NCI-H510A (cell line): ENCODE measurements around the gene PSME1.
A peak's percentile ranks its signal among the peaks of the same experiment; 100 is the strongest.

Experiments
- DNase-seq: peaks from one replicate; lab custom pipeline; 2025; lab: John Stamatoyannopoulos, UW

The PSME1 gene

GRCh38 chr14:24146978-24147760, 11.2 kb downstream of the PSME1 start, which contains the start of gene RNF31:
RNF31 (plus strand) TSS chr14:24147498; CDS start chr14:24147699, 201 bp downstream.
- peak; percentile 97 for DNase-seq

DNA sequence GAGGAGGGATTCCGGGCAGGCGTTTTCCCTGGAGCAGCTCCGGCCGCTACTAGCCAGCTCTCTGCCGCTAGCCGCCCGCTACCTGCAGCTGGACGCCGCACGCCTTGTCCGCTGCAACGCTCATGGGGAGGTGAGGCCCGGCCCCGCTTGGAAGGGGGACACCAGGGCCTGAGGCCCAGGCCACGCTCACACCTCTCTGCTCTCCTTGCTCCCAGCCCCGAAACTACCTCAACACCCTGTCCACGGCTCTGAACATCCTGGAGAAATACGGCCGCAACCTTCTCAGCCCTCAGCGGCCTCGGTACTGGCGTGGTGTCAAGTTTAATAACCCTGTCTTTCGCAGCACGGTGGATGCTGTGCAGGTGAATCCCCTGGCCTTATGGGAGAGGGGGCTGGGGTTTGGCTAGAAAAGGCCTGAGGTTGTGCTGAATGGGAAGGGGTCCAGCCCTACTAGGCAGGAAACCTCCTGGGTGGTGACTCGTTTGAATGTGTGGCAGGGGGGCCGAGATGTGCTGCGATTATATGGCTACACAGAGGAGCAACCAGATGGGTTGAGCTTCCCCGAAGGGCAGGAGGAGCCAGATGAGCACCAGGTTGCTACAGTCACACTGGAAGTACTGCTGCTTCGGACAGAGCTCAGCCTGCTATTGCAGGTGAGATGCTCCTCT, 11.9 kb downstream of the PSME1 start:
- DNase-seq: no peak

GRCh38 chr14:24149302-24149969, 13.4 kb downstream of the PSME1 start:
- DNase-seq: no peak

DNA sequence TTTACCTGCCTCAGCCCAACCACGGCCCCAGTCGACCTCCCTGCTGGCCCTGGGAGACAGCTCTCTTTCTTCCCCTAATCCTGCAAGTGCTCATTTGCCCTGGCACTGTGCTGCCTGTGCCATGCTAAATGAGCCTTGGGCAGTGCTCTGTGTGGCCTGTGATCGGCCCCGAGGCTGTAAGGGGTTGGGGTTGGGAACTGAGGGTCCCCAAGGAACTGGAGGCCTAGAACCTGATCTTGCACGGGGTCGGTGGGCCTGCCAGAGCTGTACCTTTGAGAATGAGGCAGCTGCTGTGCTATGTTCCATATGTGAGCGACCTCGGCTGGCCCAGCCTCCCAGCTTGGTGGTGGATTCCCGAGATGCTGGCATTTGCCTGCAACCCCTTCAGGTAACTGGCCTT, 14.1 kb downstream of the PSME1 start:
- DNase-seq: no peak

- no peak for DNase-seq
These were observed 14.6 kb downstream of the PSME1 start for GRCh38 chr14:24150567-24150966.

- DNase-seq: no peak
These were observed 15.0 kb downstream of the PSME1 start for GRCh38 chr14:24150993-24151392.

DNA sequence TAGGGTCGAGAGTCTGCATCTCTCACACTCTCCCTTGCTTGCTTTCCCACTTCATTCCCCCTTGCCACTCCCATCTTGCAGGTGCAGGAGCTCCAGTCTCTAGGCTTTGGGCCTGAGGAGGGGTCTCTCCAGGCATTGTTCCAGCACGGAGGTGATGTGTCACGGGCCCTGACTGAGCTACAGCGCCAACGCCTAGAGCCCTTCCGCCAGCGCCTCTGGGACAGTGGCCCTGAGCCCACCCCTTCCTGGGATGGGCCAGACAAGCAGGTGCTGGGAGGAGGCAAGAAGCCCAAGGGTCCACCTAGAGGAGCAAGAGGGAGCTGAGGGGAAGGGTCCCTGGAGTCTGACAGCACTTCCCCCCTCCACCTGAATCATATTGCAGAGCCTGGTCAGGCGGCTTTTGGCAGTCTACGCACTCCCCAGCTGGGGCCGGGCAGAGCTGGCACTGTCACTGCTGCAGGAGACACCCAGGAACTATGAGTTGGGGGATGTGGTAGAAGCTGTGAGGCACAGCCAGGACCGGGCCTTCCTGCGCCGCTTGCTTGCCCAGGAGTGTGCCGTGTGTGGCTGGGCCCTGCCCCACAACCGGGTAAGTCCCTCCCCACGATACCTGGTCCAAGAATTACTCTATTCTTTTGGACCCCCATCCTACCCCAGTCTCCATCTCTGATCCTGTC, 15.5 kb downstream of the PSME1 start:
- DNase-seq: no peak

DNA sequence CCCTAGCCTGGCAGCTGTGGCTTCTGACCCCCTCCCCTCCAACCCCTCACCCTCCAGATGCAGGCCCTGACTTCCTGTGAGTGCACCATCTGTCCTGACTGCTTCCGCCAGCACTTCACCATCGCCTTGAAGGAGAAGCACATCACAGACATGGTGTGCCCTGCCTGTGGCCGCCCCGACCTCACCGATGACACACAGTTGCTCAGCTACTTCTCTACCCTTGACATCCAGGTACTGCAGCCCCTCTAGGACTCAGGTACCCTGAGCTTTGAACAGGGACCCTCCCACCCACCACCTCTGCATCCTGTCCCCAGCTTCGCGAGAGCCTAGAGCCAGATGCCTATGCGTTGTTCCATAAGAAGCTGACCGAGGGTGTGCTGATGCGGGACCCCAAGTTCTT, 19.1 kb downstream of the PSME1 start:
- DNase-seq: no peak

DNA sequence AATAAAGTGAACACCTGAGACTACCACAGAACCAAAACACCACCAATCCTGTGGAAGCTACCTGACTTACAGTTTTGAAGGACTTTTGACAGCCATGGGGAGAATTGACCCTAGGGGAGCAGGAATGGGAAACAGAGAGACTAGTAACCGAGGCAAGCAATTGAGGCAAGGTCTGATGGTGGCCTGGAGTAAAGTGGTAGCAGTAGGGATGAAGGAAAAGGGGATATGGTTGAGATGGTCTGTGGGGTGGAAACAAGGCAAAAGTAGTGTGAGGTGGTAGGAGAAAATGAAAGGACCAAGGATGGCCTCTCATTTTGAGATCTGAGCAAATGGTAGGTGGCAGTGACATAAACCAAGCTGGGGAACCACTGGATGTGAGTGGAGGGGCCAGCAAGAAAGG, 20.8 kb downstream of the PSME1 start:
- no peak for DNase-seq

GRCh38 chr14:24157331-24157730, 21.3 kb downstream of the PSME1 start:
- DNase-seq: no peak

DNA sequence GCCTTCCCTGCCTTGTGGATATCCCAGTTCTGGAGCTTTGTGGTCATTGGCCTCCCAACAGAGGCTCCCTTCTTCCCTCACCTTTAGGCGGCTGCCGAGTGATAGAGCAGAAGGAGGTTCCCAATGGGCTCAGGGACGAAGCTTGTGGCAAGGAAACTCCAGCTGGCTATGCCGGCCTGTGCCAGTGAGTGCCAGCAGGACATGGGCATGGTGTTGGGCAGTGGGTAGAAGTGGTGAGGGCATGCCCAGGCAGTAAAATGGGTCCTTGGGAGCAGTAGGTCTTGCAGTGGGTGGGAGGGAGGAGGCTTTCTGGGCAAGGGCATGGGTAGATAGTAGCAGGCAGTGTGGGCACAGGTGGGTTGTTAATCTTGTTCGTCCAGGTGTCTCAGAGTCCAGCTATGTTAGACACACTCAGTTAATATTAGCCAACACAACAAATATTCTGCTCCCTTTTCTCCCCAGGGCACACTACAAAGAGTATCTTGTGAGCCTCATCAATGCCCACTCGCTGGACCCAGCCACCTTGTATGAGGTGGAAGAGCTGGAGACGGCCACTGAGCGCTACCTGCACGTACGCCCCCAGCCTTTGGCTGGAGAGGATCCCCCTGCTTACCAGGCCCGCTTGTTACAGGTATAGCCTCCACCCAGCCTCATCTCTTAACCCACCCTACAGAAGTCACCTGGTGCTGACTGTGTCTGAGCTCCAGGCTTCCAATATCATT, 23.9 kb downstream of the PSME1 start:
- DNase-seq: no peak

DNA sequence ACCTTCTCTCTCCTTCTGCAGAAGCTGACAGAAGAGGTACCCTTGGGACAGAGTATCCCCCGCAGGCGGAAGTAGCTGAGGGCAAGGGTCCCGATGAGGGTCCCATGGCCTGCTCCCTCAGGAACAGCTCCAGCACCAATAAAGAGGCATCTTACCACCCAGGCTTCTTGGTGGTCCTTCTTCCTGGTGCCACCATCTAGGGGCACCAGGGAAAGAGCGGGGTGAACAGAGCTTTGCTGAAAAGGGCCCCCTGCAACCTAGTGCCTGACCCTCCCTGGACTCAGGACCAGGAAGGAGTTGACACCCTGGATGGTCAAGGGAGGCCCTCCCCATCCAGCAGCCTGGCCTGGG, 24.5 kb downstream of the PSME1 start:
- DNase-seq: no peak

DNA sequence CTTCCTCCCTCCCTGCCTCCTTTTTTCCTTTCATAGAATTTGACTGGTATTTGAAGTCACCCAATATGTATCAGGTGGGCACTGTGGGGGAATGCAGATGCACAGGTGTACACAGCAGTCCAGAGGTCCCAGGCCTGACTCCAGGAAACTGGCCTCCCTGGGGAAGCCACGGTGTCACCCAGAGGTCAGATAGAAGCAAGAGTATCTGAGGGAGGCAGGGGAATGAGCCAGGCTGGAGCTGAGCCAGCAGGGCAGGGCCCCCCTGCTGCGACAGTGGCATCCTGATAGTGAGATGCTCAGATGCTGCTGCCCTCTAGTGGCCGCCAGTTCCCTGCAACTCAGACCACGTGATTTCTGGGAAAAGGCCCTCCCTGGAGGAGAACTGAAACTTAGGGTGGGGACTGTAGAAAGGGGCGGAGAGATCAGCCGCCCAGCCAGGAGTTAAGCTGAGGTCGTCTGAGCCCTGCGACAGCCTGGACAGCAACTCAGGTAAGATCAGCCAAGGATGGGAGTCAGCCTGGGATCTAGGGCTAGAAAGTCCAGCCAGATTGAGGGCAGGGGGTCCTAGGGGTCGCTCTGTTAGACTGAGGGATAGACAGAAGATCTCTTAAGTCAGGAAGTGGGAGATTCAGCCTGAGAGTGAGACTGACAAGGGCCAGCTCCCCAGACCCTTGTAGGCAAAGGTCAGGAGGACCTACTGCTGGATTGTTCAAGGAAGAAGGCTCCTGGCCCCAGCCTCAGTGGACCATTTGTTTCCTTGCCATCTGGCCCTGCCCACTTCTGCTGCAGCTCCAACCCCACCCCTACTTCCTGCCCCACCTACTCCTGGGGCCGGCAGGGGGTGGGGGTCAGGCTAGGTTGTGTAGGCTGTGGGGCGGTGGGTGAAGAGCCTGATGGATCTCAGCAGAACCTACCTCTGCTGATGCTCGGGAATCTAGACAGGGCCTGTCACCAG, 25.1 kb downstream of the PSME1 start, which contains the start of gene IRF9:
Gene IRF9, plus strand, starts transcription at position 416 of the 955 bp plus-strand sequence. CDS start 880 bp downstream, outside the sequence.
- DNase-seq: peak; percentile 85

DNA sequence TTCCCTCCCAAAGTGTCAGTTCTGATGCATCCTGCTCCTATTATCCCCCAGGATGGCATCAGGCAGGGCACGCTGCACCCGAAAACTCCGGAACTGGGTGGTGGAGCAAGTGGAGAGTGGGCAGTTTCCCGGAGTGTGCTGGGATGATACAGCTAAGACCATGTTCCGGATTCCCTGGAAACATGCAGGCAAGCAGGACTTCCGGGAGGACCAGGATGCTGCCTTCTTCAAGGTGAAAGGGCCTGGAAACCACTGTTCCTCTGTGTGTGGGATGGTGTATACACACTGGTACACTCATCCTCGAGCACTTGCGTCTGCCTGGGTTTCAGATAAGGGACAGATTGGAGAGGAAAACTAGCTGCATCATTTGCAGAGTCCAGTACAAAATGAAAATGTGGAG, 26.1 kb downstream of the PSME1 start:
- DNase-seq: no peak

DNA sequence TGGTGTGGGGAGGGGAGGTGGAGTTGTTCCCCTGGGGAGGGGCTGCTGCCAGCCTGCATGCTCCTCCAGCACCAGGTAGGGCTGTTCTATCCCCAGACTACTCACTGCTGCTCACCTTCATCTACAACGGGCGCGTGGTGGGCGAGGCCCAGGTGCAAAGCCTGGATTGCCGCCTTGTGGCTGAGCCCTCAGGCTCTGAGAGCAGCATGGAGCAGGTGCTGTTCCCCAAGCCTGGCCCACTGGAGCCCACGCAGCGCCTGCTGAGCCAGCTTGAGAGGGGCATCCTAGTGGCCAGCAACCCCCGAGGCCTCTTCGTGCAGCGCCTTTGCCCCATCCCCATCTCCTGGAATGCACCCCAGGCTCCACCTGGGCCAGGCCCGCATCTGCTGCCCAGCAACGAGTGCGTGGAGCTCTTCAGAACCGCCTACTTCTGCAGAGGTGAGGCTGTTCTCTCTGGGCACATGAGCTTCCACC, 28.6 kb downstream of the PSME1 start:
- DNase-seq: no peak

- no peak for DNase-seq
These were observed 29.8 kb downstream of the PSME1 start for GRCh38 chr14:24165785-24166184.

DNA sequence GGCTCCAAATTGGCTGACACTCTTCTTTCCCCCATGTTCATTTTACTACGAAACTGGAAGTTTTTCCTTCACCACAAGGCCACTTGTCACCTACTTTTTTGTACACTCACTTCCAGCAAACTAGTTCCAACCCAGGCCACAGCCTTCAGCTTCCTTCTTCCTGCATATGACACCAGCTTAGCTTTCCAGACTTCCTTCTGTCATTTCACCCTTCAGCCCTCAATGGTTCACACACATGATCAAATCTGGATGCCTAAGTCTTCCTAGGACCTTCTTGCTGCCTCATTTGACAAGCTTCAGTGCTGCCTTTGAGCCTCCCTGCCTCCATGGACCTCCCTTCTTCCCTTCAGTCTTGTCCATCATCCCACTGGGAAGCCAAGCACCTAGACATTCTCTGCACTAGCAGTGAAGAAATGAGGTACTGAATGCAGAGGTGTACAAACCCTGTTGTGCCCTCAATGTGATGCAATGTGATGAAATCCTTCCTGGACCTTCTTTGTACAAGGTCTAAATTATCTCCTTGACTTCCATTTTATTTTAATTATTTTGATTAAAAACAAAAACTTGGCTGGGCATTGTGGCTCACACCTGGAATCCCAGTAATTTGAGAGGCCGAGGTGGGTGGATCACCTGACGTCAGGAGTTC, 31.6 kb downstream of the PSME1 start:
- no peak for DNase-seq

DNA sequence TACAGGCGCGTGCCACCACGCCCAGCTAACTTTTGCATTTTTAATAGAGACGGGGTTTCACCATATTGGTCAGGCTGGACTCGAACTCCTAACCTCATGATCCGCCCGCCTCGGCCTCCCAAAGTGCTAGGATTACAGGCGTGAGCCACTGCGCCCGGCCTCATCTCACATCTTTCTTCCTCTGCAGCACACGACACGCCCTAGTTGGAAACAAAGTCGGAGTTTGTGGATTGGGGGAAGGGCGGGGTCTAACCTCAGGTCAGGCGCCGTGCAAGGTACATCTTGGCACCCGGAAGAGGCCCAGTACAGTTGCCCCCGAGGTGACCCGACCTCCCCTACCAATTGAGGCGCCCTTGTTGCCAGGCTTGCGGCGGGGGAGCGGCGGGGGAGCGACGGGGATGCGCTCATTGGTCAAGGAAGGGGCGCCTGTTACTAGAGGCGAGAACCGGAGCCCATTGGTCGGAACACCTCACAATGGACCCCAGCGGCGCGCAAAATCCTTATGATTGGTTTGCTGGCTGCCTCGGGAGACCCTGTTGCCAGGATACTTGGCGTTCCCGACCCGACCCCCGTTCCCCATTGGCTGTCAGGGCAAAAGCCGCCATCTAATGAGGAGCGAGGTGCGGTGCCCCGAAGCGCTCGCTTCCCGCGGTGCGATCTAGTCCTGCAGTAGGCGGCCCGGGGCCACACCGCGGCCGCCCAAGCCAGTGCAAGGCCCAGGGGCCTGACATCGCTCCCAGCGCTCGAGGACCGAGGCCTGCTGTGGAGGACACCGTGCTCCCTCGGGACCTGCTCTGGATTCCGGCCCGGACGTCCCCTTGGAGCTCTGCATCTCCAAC, 35.6 kb downstream of the PSME1 start, which contains the start of gene REC8:
Gene REC8, plus strand, starts transcription at position 659 of the 839 bp plus-strand sequence. CDS start 473 bp downstream, outside the sequence.
- DNase-seq: peak; percentile 95
